Fibroblast of peridontal ligament (primary cell): ENCODE data around the gene SLC6A6.

Experiments used
- DNase-seq: peaks from one replicate; pipeline ENCODE4 v3.0.0-alpha.2; 2010; ENCODE audit errors: extremely low read depth

The SLC6A6 gene

GRCh38 chr3:14464521-14464920 lies 62.1 kb downstream of the SLC6A6 start:
- DNase-seq = no peak

- DNase-seq = no peak
These were observed 63.0 kb downstream of the SLC6A6 start for GRCh38 chr3:14465425-14465824.

- DNase-seq = no peak
These were observed 63.9 kb downstream of the SLC6A6 start for GRCh38 chr3:14466179-14466903.

GRCh38 chr3:14467814-14468620 lies 65.6 kb downstream of the SLC6A6 start:
- peak; percentile 43 for DNase-seq

- DNase-seq = no peak
These were observed 66.2 kb downstream of the SLC6A6 start for GRCh38 chr3:14468621-14468981.

- DNase-seq = no peak
These were observed 68.1 kb downstream of the SLC6A6 start for GRCh38 chr3:14470461-14470860.

- DNase-seq = no peak
These were observed 68.6 kb downstream of the SLC6A6 start for GRCh38 chr3:14471016-14471415.

GRCh38 chr3:14471690-14472089 lies 69.3 kb downstream of the SLC6A6 start:
- no peak for DNase-seq

- DNase-seq = peak; percentile 87
These were observed 70.3 kb downstream of the SLC6A6 start for GRCh38 chr3:14472471-14473351.

- no peak for DNase-seq
These were observed 71.0 kb downstream of the SLC6A6 start for GRCh38 chr3:14473411-14473891.

GRCh38 chr3:14474363-14475081 lies 72.1 kb downstream of the SLC6A6 start:
- DNase-seq = no peak

- no peak for DNase-seq
These were observed 73.2 kb downstream of the SLC6A6 start for GRCh38 chr3:14475621-14476020.

GRCh38 chr3:14476583-14477265 lies 74.3 kb downstream of the SLC6A6 start:
- no peak for DNase-seq

GRCh38 chr3:14477311-14477935 lies 75.0 kb downstream of the SLC6A6 start:
- DNase-seq = no peak

GRCh38 chr3:14478956-14479550 lies 76.6 kb downstream of the SLC6A6 start:
- DNase-seq = no peak

- no peak for DNase-seq
These were observed 77.2 kb downstream of the SLC6A6 start for GRCh38 chr3:14479591-14479990.

GRCh38 chr3:14480207-14481017 lies 78.0 kb downstream of the SLC6A6 start:
- DNase-seq = peak; percentile 19

GRCh38 chr3:14481018-14481645 lies 78.7 kb downstream of the SLC6A6 start:
- DNase-seq = no peak

- DNase-seq = no peak
These were observed 79.2 kb downstream of the SLC6A6 start for GRCh38 chr3:14481646-14482036.
